Stimulated activated CD8-positive, alpha-beta memory T cell treated with anti-CD3 and anti-CD28 coated beads, Interleukin-15, amount 100 ng/mL, for 24 hours (primary cell): ENCODE results near the gene MLLT6.

Source experiments
- DNase-seq: peaks from one replicate; pipeline ENCODE4 v3.0.0-alpha.2; 2020; ENCODE audit warnings: low read depth

Gene MLLT6

GRCh38 chr17:38704606-38705522, at the start of gene MLLT6:
Gene MLLT6, plus strand, starts transcription at chr17:38705273. Its CDS starts 360 bp downstream, at chr17:38705633.
- DNase-seq = peak; percentile 45

- no peak for DNase-seq
These were observed 47.9 kb upstream of the MLLT6 start for GRCh38 chr17:38656959-38657823.

- no peak for DNase-seq
These were observed 47.0 kb upstream of the MLLT6 start for GRCh38 chr17:38657824-38658740.

GRCh38 chr17:38658741-38659345, 46.2 kb upstream of the MLLT6 start:
- DNase-seq = no peak

- no peak for DNase-seq
These were observed 45.7 kb upstream of the MLLT6 start for GRCh38 chr17:38659415-38659814.

- no peak for DNase-seq
These were observed 44.7 kb upstream of the MLLT6 start for GRCh38 chr17:38660097-38661025.

GRCh38 chr17:38663125-38663751, 41.8 kb upstream of the MLLT6 start:
- DNase-seq = no peak

- no peak for DNase-seq
These were observed 41.0 kb upstream of the MLLT6 start for GRCh38 chr17:38663964-38664644.

GRCh38 chr17:38667099-38667786, 37.8 kb upstream of the MLLT6 start:
- DNase-seq = no peak

GRCh38 chr17:38667787-38668122, 37.3 kb upstream of the MLLT6 start:
- DNase-seq = no peak

- DNase-seq = no peak
These were observed 35.6 kb upstream of the MLLT6 start for GRCh38 chr17:38669520-38669919.

GRCh38 chr17:38671939-38672720, 32.9 kb upstream of the MLLT6 start:
- no peak for DNase-seq

GRCh38 chr17:38672788-38673706, 32.0 kb upstream of the MLLT6 start:
- no peak for DNase-seq

GRCh38 chr17:38673707-38674013, 31.4 kb upstream of the MLLT6 start:
- DNase-seq = no peak

- DNase-seq = no peak
These were observed 30.9 kb upstream of the MLLT6 start for GRCh38 chr17:38674014-38674748.
